Activated T-helper 17 cell treated with anti-CD3 and anti-CD28 coated beads, Interleukin-2, amount 50 U/mL, for 72 hours (primary cell): ENCODE results near the gene FBXO10. TPM values are rescaled to one million over a fixed set of nuclear protein-coding genes. Genes with fewer than 3 reads are reported as not detected.

Source experiments
- total RNA-seq, 2 donors: library from RNA; stranded (reverse); gene quantifications; one replicate each; pipeline ENCODE4 v1.2.3, GENCODE V29; 2022

Gene FBXO10
- total RNA-seq, 2 donors from 2014 or later: 3.6 to 4.8 TPM

Other genes with a start within 250 kb of the FBXO10 start
- 10 to 100 TPM; 46.4 to 47.0 TPM for gene GRHPR, start 153.7 kb downstream of the FBXO10 start, total RNA-seq
- gene ZBTB5, start 110.9 kb downstream of the FBXO10 start, total RNA-seq: 10 to 100 TPM in 1 of 2 donors, 1 to 10 TPM in 1; 7.7 to 13.8 TPM
- 10 to 100 TPM; 57.3 to 65.1 TPM for gene POLR1E, start 90.4 kb downstream of the FBXO10 start, total RNA-seq
- 100 to 1,000 TPM in 1 of 2 donors, 10 to 100 TPM in 1; 77.7 to 158 TPM for gene TOMM5, start 16.2 kb upstream of the FBXO10 start, total RNA-seq
- gene FRMPD1, start 74.6 kb upstream of the FBXO10 start, total RNA-seq: not detected
- gene TRMT10B, start 177.4 kb upstream of the FBXO10 start, total RNA-seq: 10 to 100 TPM in 1 of 2 donors, 1 to 10 TPM in 1; 9.9 to 13.1 TPM
- gene EXOSC3, start 208.7 kb upstream of the FBXO10 start, total RNA-seq: 10 to 100 TPM; 57.9 to 98.4 TPM
- gene DCAF10, start 224.4 kb upstream of the FBXO10 start, total RNA-seq: 10 to 100 TPM in 1 of 2 donors, 1 to 10 TPM in 1; 9.7 to 12.0 TPM